Esophagus muscularis mucosa (tissue), 4 donors: Measurements from ENCODE around the gene TEX101. TPM values are rescaled to one million over a fixed set of nuclear protein-coding genes. Genes with fewer than 3 reads are reported as not detected.

Experiments
- DNase-seq: peaks from one replicate; pipeline ENCODE4 v3.0.0-alpha.2; 2017; ENCODE audit errors: extremely low spot score
- H3K27ac ChIP-seq, 4 donors: fragments of 200-600 bp; sonication (generic); replicated peaks in 1 of 4; 1 replicate in 3 of 4; 2 replicates in 1 of 4; pipeline ENCODE4 v1.5.1; 2016 to 2019; ENCODE audit warnings: mild to moderate bottlenecking in 1 of 4
- H3K27me3 ChIP-seq, 4 donors: fragments of 200-600 bp; sonication (generic); one replicate each; pipeline versions ENCODE4 v1.5.1 to v1.6.0; 2016 to 2019
- H3K36me3 ChIP-seq, 4 donors: fragments of 200-600 bp; sonication (generic); one replicate each; pipeline ENCODE4 v1.5.1; 2016 to 2019
- H3K4me1 ChIP-seq, 4 donors: fragments of 200-600 bp; sonication (generic); one replicate each; pipeline ENCODE4 v1.5.1; 2016 to 2019
- H3K4me3 ChIP-seq, 4 donors: fragments of 200-600 bp; sonication (generic); 1 replicate in 2 of 4; 2 replicates in 2 of 4; pipeline ENCODE4 v1.5.1; 2016 to 2019; ENCODE audit warnings: mild to moderate bottlenecking in 4 of 4, moderate library complexity in 1 of 4
- H3K9me3 ChIP-seq, 4 donors: fragments of 200-600 bp; sonication (generic); 1 replicate in 3 of 4; 2 replicates in 1 of 4; pipeline ENCODE4 v1.5.1; 2016 to 2019
- CTCF ChIP-seq, 3 experiments: fragments of 200-600 bp in 2 of 3; fragments of 450-650 bp in 1 of 3; sonication (generic) in 2 of 3; IDR thresholded peaks; one replicate each; pipeline ENCODE4 v1.5.1; 2017 to 2019; ENCODE audit warnings: antibody characterized with exemption in 3 of 3, mild to moderate bottlenecking in 2 of 3, moderate library complexity in 1 of 3
- EP300 ChIP-seq: sonication (generic); formaldehyde crosslinking; IDR thresholded peaks from one replicate; pipeline ENCODE4 v1.6.1; 2017; ENCODE audit warnings: antibody characterized with exemption
- POLR2A ChIP-seq: fragments of 450-650 bp; IDR thresholded peaks from one replicate; pipeline ENCODE4 v1.6.1; 2017; ENCODE audit warnings: antibody characterized with exemption, moderate library complexity, mild to moderate bottlenecking, low read depth
- POLR2AphosphoS5 ChIP-seq, 2 donors: sonication (generic); formaldehyde crosslinking; IDR thresholded peaks; one replicate each; pipeline ENCODE4 v1.6.1; 2017; ENCODE audit warnings: antibody characterized with exemption in 2 of 2
- whole genome bisulfite sequencing: methylation state at CpG from one replicate; pipeline ENCODE4 v1.1.5; 2018; 5-methylcytosine and 5-hydroxymethylcytosine counted together
- intact Hi-C: fragments of 100-400 bp; cut with DNase I; formaldehyde crosslinking; loops from one replicate; pipeline ENCODE4 v1.15.1; 2023
- total RNA-seq, 4 donors: library from RNA; depleted of rRNA; stranded (reverse); fragments of >200 nt; gene quantifications; one replicate each; pipeline versions ENCODE4 v1.1.0 to v1.2.1, GENCODE V29; 2016

The TEX101 gene
- total RNA-seq, 4 donors from 2014 or later = not detected

- H3K36me3 ChIP-seq = no peaks in the 10 kb centered on the region
- H3K4me1 ChIP-seq = peaks cover 0 to 9% (median 6%) of the 10 kb centered on the region in 4 donors
- no peaks in the 10 kb centered on the region for H3K27me3 ChIP-seq
- intact Hi-C loops = no loop called here
- H3K9me3 ChIP-seq = no peaks in the 10 kb centered on the region
- no peak overlapping the region for H3K4me3 ChIP-seq
- no peak for DNase-seq
- no peak for TF ChIP-seq CTCF (IDR thresholded peaks at IDR 0.05)
- no peak for TF ChIP-seq POLR2AphosphoS5 (IDR thresholded peaks at IDR 0.05)
- TF ChIP-seq EP300 = no peak
- no peak for TF ChIP-seq POLR2A
- no peak overlapping the region for H3K27ac ChIP-seq
- 64% methylated on average over 2 of the region's 2 CpGs for WGBS
Observed at GRCh38 chr19:43450545-43450997, 35.9 kb downstream of the TEX101 start.

- TF ChIP-seq POLR2A (no peak), POLR2AphosphoS5 (IDR thresholded peaks at IDR 0.05) (no peak), EP300 (no peak), CTCF (IDR thresholded peaks at IDR 0.05) (no peak)
- H3K9me3 ChIP-seq = no peaks in the 10 kb centered on the region
- intact Hi-C loops = no loop called here
- H3K36me3 ChIP-seq = no peaks in the 10 kb centered on the region
- H3K4me3 ChIP-seq = no peak overlapping the region
- 75% methylated on average over 3 of the region's 3 CpGs for WGBS
- peaks cover 0 to 9% (median 5%) of the 10 kb centered on the region in 4 donors for H3K4me1 ChIP-seq
- no peaks in the 10 kb centered on the region for H3K27me3 ChIP-seq
- no peak overlapping the region for H3K27ac ChIP-seq
- DNase-seq = no peak
Observed at GRCh38 chr19:43452582-43452981, 37.9 kb downstream of the TEX101 start.

GRCh38 chr19:43454031-43454430 is 39.3 kb downstream of the TEX101 start:
- no peak for TF ChIP-seq EP300
- no peak for TF ChIP-seq POLR2AphosphoS5 (IDR thresholded peaks at IDR 0.05)
- TF ChIP-seq CTCF (IDR thresholded peaks at IDR 0.05) = no peak
- Histone ChIP-seq H3K9me3 (no peaks in the 10 kb centered on the region), H3K36me3 (no peaks in the 10 kb centered on the region), H3K27me3 (no peaks in the 10 kb centered on the region), H3K27ac (no peak overlapping the region), H3K4me3 (no peak overlapping the region), H3K4me1 (peaks cover 0 to 9% (median 5%) of the 10 kb centered on the region in 4 donors)
- intact Hi-C loops = no loop called here
- no peak for DNase-seq
- 94% methylated on average over 2 of the region's 2 CpGs for WGBS

- intact Hi-C loops = no loop called here
- DNase-seq = no peak
- H3K36me3 ChIP-seq = no peaks in the 10 kb centered on the region
Observed at GRCh38 chr19:43455321-43456113, 40.8 kb downstream of the TEX101 start.

More at GRCh38 chr19:43455321-43456113, 40.8 kb downstream of the TEX101 start:
- Histone ChIP-seq H3K4me1 (peaks cover 0 to 9% (median 5%) of the 10 kb centered on the region in 4 donors), H3K4me3 (no peak overlapping the region), H3K27me3 (no peaks in the 10 kb centered on the region), H3K9me3 (no peaks in the 10 kb centered on the region), H3K27ac (no peak overlapping the region)
- WGBS = 46% methylated on average over 10 of the region's 10 CpGs
- TF ChIP-seq EP300 (no peak), POLR2A (no peak), CTCF (IDR thresholded peaks at IDR 0.05) (no peak), POLR2AphosphoS5 (IDR thresholded peaks at IDR 0.05) (no peak)
